SIG-M5 treated with dmso at 0.1 percent for 504 hours (cell line): ENCODE data around the gene SRD5A1.

Experiments used
- DNase-seq: peaks from one replicate; lab custom pipeline; 2025; ENCODE audit not compliant: unreplicated experiment; lab: John Stamatoyannopoulos, UW

Gene SRD5A1

GRCh38 chr5:6723816-6724300 lies 90.6 kb downstream of the SRD5A1 start:
- DNase-seq, result no peak
